ENCODE measurements around the gene GLT8D2.

GLT8D2 gene

DNA sequence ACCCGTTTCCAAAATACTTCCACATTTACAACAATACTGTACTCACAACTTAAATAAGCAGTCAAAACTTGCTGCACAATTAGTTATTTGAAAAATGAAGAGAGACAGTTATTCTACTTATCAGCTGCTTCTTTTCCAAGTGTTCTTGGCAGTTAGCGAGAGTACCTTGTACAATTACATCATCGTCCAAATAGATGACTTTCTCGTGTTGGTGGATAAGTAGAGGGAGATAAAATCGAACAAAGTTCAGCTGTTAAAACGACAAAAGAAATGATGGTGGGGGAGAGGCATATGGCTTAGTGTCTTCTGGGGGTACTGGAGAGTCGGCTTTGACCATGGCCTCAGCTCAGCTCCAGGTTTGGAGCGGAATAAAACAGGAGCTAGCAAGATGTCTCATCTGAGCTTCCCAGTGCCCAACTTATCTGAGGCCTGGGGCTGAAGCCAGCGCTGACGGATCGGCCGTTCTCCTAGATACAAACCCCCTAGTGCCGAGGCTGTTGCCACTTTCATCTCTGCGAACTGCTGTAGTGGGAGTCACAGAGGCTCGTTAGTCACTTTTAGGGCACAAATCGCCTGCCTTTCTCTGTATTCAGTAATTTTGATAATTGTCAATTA, 52.6 kb downstream of the GLT8D2 start:
- no peak for DNase-seq

DNA sequence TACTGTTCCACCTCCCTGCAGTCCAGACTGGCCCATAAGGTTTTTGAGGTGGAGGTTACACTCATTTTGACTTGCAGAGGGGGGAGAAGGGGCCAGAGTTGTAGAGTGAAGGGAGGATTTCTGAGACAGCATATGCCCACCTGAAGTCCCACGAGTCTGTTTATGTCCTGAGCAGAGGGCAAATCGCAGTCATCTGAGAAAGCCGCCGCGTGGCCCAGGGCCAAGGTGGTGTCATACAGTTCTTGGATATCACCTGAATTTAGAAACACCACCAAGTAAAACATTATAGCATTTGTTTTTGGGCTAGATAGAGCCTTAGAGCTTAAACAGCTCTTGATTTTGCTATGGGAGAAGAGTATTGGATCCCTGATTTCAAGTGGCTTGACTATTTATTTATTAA, 53.4 kb downstream of the GLT8D2 start:
- no peak for DNase-seq

DNA sequence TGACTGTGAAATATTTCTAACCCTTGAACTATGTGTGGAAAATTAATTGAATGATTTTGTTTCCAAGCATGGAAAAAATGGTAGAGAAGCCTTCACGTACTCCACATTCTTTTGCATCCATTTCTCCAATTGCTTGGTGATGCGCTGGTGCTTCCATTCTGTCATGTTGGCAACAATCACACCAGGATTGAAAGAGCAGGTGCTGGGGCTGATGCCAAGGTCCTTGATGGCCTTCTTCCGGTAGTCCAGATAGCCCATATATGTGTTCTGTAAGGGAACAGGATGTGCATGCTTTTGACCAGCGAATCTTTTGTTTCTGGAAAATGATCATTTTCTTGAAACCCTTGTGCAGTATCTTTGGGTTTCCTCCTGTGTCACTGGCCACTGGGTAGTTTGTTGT, 55.8 kb downstream of the GLT8D2 start:
- no peak for DNase-seq

DNA sequence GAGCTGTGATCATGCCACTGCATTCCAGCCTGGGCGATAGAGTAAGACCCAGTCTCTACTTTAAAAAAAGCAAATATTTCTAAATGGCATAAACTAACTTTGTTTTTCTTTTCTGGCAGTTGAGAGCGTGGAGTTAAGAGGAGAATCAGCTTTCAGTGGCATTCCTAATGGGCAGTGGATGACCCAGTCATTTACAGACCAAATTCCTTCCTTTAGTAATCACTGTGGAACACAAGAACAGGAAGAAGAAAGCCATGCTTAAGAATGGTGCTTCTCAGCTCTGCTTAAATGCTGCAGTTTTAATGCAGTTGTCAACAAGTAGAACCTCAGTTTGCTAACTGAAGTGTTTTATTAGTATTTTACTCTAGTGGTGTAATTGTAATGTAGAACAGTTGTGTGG, 63.2 kb downstream of the GLT8D2 start:
- DNase-seq, result no peak

DNA sequence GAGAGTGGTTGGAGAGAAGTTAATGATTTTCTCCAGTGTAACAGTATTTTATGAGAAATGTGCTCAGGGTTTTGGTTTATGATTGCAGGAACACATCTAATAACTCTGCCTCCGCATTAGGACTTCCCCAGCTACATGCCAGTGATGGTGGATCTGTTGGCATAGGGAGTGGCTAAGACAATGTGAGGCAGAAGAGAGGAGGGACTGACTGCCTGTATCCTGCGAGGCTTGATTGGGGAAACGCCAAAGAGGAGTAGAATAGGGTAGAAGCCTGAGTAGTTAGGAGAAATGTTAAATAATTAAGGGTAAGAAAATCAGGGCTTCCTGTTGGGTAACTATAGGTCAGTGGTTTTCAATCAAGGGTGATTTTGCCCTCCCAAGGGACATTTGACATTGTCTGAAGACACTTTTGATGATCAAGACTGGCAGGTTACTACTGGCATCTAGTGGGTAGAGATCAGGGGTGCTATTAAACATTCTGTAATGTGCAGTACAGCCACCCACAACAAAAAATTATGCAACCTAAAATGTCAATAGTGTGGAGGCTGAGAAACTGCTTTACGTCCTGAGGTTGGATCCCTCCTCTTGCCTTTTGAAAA, 71.5 kb downstream of the GLT8D2 start:
- no peak for DNase-seq

DNA sequence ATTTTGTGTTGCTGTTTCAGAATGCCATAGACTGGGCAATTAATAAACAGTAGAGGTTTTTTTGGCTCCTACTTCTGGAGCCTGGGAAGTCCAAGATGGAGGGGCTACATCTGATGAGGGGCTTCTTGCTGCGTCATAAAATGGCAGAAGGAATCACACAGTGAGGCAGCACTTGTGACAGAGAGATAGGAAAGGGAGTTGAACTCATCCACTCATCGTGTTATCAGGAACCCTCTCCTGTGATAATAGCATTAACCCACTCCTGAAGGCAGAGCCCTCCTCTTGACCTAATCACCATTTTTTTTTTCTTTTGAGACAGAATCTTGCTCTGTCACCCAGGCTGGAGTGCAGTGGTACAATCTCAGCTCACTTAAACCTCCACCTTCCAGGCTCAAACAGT, 74.6 kb downstream of the GLT8D2 start:
- no peak for DNase-seq

DNA sequence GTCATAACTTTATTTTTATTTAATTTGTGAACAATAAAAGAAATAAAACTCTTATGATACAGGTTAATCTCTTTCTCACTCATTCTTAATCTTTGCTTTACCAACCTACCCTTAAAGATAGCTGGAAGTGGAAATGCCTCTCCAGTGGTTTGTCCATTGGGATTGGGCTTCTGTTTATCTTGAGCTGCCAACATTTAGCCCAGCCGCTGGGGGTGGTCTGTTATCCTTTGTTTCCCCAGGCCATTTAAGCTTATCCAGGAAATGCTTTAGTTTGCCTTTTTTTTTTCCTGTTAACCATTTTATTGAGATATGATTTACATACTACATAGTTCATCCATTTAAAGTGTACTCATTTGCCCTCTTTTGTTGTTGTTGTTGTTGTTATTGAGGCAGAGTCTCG, 76.1 kb downstream of the GLT8D2 start:
- no peak for DNase-seq

DNA sequence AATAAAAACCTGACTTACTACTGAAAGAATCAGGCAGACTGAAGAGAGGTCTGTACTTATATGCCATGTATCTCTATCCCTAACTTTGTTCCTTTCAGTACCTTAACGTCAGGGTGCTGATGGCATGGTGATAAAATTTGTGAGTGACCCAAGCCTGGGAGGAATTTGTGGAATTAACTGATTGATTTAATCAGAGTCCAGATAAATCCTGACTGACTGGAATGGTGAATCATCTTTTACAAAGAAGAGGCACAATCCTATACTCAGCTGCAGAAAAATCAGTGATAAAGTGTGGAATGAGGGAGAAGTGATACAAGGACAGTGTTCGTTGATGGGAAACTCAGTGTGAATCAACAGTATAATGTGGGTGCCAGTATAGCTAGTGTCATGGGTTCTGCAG, 80.6 kb downstream of the GLT8D2 start:
- DNase-seq, result no peak

DNA sequence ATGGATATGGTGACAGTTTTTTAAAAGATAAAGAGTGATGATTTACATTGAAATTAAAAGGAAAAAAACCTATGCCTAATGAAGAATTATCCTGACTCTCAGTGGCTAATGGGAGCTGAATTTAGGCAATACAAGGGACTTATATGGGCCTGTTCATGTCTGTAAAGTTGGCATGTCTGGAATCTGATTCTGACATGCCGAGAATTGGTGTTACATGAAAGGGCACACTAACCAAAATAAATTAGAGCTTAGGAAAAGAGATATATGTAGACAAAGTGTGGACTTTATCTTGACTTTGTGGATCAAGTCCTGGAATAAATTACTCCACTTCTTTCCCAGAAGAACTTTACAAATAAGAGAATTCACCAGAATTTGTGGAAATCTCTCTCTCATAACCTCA, 83.3 kb downstream of the GLT8D2 start:
- DNase-seq, result no peak

DNA sequence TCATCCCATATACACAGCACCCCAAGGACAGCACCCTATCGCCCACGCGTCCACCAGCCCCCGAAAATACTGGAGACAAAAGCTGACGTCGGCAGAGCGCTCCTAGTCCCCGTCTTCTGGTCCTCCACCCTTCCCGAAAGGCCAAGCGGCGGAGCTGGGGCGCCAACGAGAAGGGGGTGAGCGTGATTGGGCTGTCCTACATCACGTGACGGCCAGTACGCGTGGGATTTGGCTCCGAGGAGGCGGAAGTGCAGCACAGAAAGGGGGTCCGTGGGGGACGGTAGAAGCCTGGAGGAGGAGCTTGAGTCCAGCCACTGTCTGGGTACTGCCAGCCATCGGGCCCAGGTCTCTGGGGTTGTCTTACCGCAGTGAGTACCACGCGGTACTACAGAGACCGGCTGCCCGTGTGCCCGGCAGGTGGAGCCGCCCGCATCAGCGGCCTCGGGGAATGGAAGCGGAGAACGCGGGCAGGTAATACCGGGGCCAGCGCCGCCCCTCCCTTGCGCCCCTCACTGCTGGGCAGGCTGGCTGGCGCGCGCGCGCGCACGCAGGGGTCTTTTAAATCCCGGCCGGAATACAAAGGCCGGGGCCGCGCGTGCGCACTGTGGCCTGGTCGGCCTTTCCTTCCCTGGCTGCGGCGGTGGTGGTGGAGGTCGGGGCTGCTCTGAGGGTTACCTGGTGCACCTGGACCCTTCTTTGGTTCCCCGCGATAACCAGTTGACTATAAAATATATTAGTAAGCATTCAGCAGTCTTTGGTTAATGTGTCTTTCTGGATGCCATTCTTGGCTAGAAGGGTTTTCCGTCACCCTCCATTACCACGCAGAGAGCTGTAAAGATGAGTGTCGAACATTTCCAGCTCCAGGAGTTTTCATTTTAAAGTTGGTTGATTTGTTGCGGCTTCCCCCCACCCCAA, 84.1 kb downstream of the GLT8D2 start, which contains the start of gene TDG:
Gene TDG, plus strand, starts transcription at position 283 of the 915 bp plus-strand sequence. Its CDS starts 166 bp downstream, at position 449.
- DNase-seq, result peak; percentile 98

DNA sequence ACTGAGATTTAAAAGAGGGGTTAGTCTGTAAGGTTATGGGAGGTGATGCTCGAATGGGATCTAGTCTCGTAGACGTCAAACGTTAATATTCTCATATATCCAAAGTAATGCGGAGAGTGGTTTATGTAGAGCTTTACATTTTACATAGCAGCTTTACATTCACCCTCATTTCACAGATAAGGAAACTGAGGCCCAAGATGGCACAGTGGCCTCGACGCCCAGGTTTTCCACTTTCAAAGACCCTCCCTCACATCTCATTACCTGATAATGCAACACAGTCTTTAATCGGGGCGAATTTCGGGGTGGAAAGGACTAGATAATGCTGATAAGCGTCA, 84.8 kb downstream of the GLT8D2 start:
- no peak for DNase-seq

DNA sequence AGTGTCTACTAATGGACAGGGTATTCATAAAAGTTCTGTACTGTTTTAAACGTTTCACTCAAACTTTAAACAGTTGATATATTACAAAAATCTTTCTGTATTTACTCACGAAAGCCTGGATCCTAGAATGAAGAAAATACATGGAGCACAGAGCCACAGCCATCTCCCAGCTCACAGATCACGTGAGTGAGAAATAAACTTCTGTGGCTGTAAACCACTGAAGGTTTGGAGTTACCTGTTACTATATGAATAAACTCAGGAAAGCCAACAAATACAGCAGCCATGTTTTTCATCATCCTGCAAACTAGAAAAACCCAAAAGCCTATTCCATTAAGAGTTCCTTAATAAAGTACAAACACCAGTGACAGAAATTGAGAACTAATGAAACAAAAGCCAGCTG, 85.2 kb downstream of the GLT8D2 start:
- no peak for DNase-seq

DNA sequence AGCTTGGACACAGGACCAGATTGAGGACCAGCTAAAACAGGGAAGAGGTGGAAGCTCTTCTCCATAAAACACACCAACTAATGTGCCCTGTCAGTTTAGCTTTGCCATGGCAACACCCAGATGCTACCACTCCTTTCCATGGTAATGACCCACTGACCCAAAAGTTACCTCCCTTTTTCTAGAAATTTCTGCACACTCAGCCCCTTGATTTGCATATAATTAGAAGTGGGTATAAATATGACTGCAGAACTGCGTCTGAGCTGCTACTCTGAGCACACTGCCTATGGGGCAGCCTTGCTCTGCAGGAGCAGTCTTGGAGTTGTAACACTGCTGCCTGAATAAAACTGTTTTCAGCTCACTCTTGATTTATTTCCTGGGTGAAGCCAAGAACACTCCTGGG, 87.5 kb downstream of the GLT8D2 start:
- no peak for DNase-seq

DNA sequence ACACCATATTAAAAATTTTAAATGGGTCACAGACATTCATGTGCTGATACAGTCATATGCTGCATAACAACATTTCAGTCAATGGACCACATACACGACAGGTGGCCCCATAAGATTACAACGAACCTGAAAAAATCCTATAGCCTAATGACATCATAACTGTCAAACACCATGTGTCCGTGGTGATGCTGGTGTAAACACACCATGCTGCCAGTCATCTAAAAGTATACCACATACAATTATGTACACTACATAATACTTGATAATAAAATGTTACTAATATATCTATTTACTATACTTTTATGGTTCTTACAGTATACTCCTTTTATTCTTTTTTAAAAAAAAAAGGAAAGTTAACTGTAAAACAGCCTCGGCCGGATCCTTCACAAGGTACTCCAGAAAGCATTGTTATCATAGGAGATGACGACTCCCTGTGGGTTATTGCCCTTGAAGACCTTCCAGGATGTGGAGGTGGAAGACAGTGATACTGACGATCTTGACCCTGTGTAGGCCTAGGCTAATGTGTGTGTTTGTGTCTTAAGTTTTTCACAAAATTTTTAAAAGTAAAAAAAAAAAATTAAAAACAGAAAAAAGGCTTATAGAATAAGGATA, 89.3 kb downstream of the GLT8D2 start:
- no peak for DNase-seq

DNA sequence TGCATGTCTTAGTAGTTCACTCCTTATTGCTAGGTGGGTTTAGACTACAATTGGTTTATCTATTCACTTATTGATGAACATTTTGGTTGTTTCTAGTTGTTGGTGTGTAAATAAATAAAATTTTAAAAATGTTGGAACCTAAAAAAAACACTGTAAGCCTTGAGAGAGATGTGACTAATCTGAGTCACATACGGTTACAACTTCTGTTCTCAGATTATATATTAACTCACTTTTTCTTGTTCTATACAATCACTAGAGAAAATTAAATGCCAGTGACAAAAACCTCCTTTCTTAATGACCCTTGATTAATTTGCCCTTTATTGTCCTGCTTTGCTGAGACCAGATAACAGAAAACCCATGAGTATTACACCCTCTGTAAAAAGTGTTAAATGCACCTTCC, 91.4 kb downstream of the GLT8D2 start:
- no peak for DNase-seq

DNA sequence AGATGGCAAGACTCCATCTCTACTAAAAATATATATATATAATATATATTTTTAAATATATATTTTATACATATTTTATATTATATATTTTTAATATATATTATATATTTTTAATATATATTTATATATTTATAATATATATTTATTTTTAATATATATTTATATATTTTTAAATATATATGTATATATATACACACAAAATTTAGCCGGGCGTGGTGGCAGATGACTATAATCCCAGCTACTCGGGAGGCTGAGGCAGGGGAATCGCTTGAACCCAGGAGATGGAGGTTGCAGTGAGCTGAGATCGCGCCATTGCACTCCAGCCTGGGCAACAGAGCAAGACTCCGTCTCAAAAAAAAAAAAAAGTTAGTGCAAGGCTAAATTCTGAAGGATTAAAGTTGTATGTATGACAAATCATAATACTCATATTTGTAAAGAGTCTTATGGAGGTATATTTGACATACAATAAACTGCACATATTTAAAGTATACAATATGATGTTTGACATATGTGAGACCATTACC, 92.1 kb downstream of the GLT8D2 start:
- no peak for DNase-seq

DNA sequence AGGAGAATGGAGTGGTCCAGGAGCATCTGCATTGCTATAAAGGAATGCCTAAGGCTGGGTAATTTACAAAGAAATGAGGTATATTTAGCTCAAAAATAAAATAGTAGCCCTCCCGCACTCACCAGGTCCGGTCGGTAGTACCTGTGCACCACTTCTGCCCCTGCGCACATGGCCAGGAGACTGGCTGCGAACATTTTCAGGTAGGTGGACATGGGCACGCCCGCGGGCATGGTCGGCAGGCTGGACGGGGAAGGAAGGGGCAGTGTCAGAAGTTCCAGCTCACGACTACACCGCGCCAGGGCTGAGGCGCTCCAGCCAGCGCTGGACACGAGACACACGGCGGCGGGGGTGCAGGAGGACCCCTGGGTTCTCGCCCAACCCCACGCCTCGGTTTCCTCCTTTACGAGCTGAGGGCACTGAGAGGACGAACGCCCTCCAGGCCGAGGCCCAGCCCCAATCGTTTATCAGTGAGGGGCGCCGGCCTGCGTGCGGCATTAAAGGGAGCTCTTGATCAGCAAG, 93.4 kb downstream of the GLT8D2 start:
- DNase-seq, result no peak

DNA sequence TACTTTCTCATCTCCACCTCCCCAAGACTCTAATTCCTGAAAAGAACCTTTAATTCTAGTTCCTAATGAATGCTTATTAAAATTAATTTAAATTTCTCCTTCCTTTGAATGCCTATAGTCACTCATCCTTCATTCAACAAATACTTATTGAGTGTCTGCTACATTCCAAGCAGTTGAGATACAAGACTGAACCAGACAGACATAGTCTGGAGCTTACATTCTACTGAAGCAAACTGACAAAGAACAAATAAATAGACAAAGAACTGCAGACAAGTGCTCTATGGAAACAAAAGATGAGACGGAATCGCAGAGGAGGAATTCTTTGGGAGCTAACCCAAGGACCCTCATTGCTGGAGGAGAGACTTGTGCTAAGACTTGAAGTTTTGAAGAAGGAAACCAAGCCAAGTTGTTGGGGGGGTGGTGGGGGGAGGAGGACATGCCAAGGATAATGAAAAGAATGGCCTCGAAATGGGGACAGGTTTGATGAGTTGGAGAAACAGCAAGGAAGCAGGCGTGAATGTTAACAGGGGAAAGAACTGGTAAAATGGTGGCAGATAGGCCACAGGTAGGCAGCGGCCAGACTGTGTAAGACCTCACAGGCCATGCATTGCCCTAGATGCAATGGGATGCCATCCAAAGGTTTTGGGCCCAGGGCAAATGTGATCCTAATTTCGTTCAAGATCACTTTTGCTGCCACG, 94.0 kb downstream of the GLT8D2 start:
- no peak for DNase-seq

DNA sequence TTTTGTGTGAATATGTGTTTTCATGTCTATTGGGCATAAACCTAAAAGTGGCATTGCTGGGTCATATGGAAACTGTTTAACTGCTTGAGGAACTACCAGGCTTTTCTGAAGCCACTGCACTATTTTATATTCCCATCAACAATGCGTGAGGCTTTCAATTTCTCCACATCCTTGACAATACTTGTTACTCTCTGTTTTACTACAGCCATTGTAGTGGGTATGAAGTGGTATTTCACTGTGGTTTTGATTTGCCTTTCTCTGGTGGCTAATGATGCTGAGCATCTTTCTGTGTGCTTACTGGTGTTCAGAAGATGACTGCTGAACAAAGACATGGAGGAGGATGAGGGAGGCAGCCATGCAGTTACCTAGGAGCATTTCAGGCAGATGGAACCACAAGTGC, 97.5 kb downstream of the GLT8D2 start:
- DNase-seq, result no peak

DNA sequence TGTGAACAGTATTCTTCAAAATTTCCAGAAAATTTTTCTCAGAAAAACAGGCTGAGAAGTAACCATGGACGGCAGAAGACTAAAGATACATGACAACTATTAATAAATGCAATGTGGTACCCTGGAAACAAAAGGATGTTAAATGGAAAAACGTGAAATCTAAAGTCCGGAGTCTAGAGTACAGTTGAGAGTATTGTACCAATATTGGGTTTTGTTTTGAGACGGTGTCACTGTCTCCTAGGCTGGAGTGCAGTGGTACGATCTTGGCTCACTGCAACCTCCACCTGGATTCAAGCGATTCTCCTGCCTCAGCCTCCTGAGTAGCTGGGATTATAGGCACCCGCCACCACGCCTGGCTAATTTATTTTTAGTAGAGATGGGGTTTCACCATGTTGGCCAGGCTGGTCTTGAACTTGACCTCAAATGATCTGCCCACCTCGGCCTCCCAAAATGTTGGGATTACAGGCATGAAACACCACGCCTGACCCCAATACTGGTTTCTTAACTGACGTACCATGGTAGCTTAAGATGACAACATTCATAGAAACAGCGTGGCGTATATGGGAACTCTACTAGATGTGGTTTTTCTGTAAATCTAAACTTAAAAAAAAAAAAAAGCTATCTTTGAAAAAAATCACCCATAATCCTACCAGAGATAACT, 101.1 kb downstream of the GLT8D2 start:
- DNase-seq, result no peak

DNA sequence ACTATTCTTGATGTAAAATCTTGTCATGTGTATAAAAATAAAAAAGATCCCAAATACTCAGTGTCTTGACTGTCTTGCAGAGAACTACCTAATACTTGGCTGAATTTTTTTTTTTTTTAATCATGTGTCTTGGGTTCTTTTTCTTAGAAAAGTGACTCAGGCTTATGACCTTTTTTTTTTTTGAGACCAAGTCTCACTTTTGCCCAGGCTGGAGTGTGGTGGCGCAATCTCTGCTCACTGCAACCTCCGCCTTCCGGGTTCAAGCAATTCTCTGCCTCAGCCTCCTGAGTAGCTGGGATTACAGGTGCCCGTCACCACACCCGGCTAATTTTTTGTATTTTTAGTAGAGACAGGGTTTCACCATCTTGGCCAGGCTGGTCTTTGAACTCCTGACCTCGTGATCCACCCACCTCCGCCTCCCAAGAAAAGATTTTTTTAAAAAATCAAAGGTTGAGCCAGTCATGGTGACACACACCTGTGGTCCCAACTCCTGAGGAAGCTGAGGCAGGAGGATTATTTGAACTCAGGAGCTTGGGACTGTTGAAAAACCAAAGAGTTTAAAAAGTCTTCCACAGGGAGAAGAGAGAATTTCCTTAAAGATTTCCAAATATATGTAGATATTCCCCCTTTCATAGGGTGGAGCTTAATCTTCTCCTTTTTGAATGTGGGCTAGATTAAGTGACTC, 102.0 kb downstream of the GLT8D2 start:
- DNase-seq, result no peak

Data from CD4-positive, alpha-beta T cell treated with Interleukin-12 subunit alpha and Interleukin-12 subunit beta, for 1 hour (primary cell).